K562 (cell line): ENCODE measurements around the gene DCST1. TPM values are rescaled to one million over a fixed set of nuclear protein-coding genes. Genes with fewer than 3 reads are reported as not detected.

ENCODE experiments used
- HDAC6 ChIP-seq: IDR thresholded peaks from 2 replicates; pipeline ENCODE4 v1.6.1; 2012; ENCODE audit warnings: low read depth, mild to moderate bottlenecking, control low read depth, inconsistent platforms, low read length, moderate library complexity
- HDGF ChIP-seq: fragments of 450-650 bp; IDR thresholded peaks from 2 replicates; pipeline ENCODE4 v1.6.1; 2016
- NR1H2 ChIP-seq: sonication (generic); formaldehyde crosslinking; IDR thresholded peaks from 2 replicates; pipeline ENCODE4 v1.4.0; 2020; ENCODE audit warnings: mild to moderate bottlenecking, missing genetic modification reagents
- POLR2G ChIP-seq: fragments of 200-400 bp; formaldehyde crosslinking; IDR thresholded peaks from 2 replicates; pipeline ENCODE4 v1.6.1; 2017; ENCODE audit warnings: low read depth, mild to moderate bottlenecking, antibody characterized with exemption, low read length, moderate library complexity
- PPARD ChIP-seq: fragments of 250-450 bp; sonication (Bioruptor Pico); IDR thresholded peaks from 2 replicates; pipeline ENCODE4 v1.8.0; 2022; ENCODE audit warnings: inconsistent platforms, mild to moderate bottlenecking, moderate library complexity
- PRPF4 ChIP-seq: fragments of 200-400 bp; formaldehyde crosslinking; IDR thresholded peaks from one replicate; pipeline ENCODE4 v1.6.1; 2017; ENCODE audit warnings: low read length, low read depth, mild to moderate bottlenecking; ENCODE audit not compliant: insufficient read depth, poor library complexity, severe bottlenecking
- STAG1 ChIP-seq: sonication (generic); formaldehyde crosslinking; IDR thresholded peaks from 2 replicates; pipeline ENCODE4 v1.5.0; 2020; ENCODE audit warnings: missing genetic modification reagents, borderline replicate concordance
- ZFP1 ChIP-seq: fragments of 450-650 bp; formaldehyde crosslinking; IDR thresholded peaks from 2 replicates; pipeline ENCODE4 v1.4.0; 2020; ENCODE audit warnings: mild to moderate bottlenecking, mixed read lengths
- ZKSCAN3 ChIP-seq: fragments of 250-450 bp; sonication (Bioruptor Pico); IDR thresholded peaks from 2 replicates; pipeline ENCODE4 v1.4.0; 2020
- ZNF77 ChIP-seq: fragments of 250-450 bp; sonication (Bioruptor Pico); IDR thresholded peaks from 2 replicates; pipeline ENCODE4 v1.5.0; 2020
- ZNF780A ChIP-seq: fragments of 250-450 bp; sonication (Bioruptor Pico); IDR thresholded peaks from 2 replicates; pipeline ENCODE4 v1.5.0; 2021; ENCODE audit warnings: mild to moderate bottlenecking
- polyA plus RNA-seq, 8 experiments: library from polyadenylated mRNA; depleted of rRNA in 4 of 8; stranded (reverse) in 5 of 8; unstranded in 3 of 8; fragments of >200 nt; fragmentation: Nextera tagmentation in 2 of 8; fragmentation: Illumina TruSeq in 1 of 8; extraction: Ambion mirVana in 2 of 8; extraction: Trizol in 1 of 8; gene quantifications; 2 replicates each; pipeline versions ENCODE4 v1.2.1 to v1.2.3, GENCODE V29; 2011 to 2014; ENCODE audit warnings: inconsistent platforms in 1 of 8, missing spikeins in 1 of 8
- total RNA-seq, 7 experiments: library from RNA; depleted of rRNA in 6 of 7; stranded (reverse); fragments of >200 nt in 6 of 7; fragmentation: Illumina TruSeq in 2 of 7; extraction: Trizol in 2 of 7; gene quantifications; 2 replicates each; pipeline versions ENCODE4 v1.2.1 to v1.2.3, GENCODE V29; 2011 to 2021; ENCODE audit warnings: low replicate concordance in 1 of 7
- TF ChIP-seq, protein P1 (sequence below), 2 experiments: fragments of 450-650 bp; formaldehyde crosslinking in 1 of 2; IDR thresholded peaks; 2 replicates each; pipeline versions ENCODE4 v1.4.0 to v1.6.1; 2014 to 2020; ENCODE audit warnings: mild to moderate bottlenecking in 2 of 2, borderline replicate concordance in 1 of 2, low read depth in 1 of 2
- TF ChIP-seq, protein P2 (sequence below): fragments of 250-450 bp; sonication (Bioruptor Pico); IDR thresholded peaks from 2 replicates; pipeline ENCODE4 v1.8.0; 2022; ENCODE audit warnings: moderate library complexity, mild to moderate bottlenecking, inconsistent platforms
- TF ChIP-seq, protein P3 (sequence below): fragments of 450-650 bp; IDR thresholded peaks from 2 replicates; pipeline ENCODE4 v1.6.1; 2018; ENCODE audit warnings: mild to moderate bottlenecking, low read depth; ENCODE audit not compliant: partially characterized antibody

The DCST1 gene
- total and polyA plus RNA-seq, 9 of the 15 experiments (the other 6 are each of a cell fraction or from before 2014, with no cell fraction given): not detected

DNA sequence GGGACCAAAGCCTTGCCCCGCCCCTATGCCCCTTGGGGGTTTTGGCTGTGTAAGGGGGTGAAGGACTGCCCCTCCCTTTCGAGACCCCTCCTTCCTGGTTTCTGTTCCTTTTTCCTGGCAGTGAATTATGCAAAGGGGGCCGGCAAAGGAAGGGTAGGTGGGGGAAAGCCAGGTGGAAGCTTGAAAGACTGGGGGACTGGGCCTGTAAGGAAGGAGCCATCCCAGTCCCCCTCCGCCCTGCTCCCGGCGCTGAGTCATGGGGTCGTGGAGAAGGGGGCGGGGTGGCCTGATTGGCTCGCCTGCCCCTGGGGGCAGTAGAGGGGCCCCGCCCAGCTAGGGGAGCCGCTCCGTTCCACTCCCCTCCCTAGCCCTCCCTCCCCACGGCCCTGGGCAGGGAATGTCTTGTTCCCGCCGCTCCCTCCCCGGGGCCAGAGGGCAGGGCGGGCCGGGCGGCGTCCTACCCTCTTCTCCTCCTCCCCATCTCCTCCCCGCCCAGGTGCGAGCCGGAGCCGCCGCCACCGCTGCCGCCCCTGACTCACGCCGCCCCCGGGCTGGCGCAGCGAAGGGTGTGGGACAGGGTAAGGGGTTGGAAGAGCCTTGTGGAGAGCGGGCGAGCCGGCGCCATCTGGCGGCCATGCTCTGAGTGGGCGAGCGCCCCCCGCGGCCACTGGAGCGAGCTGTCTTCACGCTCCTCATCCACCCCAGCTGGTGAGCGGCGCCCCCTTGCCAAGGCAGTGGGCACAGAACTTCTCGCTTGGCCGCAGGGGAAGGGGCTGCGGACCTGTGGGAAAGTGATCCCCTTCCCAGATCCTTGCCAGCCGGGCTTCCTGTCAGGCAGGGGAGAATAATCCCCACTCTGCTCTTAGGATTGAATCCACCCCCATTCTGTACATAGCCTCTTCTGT lies 16.3 kb upstream of the DCST1 start (continued):
- TF ChIP-seq, protein P1, sequence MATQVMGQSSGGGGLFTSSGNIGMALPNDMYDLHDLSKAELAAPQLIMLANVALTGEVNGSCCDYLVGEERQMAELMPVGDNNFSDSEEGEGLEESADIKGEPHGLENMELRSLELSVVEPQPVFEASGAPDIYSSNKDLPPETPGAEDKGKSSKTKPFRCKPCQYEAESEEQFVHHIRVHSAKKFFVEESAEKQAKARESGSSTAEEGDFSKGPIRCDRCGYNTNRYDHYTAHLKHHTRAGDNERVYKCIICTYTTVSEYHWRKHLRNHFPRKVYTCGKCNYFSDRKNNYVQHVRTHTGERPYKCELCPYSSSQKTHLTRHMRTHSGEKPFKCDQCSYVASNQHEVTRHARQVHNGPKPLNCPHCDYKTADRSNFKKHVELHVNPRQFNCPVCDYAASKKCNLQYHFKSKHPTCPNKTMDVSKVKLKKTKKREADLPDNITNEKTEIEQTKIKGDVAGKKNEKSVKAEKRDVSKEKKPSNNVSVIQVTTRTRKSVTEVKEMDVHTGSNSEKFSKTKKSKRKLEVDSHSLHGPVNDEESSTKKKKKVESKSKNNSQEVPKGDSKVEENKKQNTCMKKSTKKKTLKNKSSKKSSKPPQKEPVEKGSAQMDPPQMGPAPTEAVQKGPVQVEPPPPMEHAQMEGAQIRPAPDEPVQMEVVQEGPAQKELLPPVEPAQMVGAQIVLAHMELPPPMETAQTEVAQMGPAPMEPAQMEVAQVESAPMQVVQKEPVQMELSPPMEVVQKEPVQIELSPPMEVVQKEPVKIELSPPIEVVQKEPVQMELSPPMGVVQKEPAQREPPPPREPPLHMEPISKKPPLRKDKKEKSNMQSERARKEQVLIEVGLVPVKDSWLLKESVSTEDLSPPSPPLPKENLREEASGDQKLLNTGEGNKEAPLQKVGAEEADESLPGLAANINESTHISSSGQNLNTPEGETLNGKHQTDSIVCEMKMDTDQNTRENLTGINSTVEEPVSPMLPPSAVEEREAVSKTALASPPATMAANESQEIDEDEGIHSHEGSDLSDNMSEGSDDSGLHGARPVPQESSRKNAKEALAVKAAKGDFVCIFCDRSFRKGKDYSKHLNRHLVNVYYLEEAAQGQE (IDR thresholded peaks at IDR 0.05; ENCODE audit: borderline replicate concordance): peak; percentile 91
- TF ChIP-seq, protein P1 (CRISPR knock-in tag; IDR thresholded peaks at IDR 0.05; ENCODE audit: low read depth): peak; percentile 33; the same call in 1 of the 2 replicates
- TF ChIP-seq HDAC6 (no peak), HDGF (0 out of 2 replicates have a peak, but pooled peaks have one; percentile 41), STAG1 (CRISPR knock-in tag) (no peak), PRPF4 (no peak), POLR2G (peak; percentile 87), PPARD (CRISPR knock-in tag) (no peak), ZNF77 (no peak), NR1H2 (CRISPR knock-in tag) (no peak; the same call in 1 of the 2 replicates), ZNF780A (CRISPR knock-in tag) (no peak), ZFP1 (CRISPR knock-in tag) (no peak), ZKSCAN3 (CRISPR knock-in tag) (no peak)
- TF ChIP-seq, protein P2, sequence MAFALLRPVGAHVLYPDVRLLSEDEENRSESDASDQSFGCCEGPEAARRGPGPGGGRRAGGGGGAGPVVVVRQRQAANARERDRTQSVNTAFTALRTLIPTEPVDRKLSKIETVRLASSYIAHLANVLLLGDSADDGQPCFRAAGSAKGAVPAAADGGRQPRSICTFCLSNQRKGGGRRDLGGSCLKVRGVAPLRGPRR (CRISPR knock-in tag): no peak
- TF ChIP-seq, protein P3, sequence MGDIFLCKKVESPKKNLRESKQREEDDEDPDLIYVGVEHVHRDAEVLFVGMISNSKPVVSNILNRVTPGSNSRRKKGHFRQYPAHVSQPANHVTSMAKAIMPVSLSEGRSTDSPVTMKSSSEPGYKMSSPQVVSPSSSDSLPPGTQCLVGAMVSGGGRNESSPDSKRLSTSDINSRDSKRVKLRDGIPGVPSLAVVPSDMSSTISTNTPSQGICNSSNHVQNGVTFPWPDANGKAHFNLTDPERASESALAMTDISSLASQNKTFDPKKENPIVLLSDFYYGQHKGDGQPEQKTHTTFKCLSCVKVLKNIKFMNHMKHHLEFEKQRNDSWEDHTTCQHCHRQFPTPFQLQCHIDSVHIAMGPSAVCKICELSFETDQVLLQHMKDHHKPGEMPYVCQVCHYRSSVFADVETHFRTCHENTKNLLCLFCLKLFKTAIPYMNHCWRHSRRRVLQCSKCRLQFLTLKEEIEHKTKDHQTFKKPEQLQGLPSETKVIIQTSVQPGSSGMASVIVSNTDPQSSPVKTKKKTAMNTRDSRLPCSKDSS: no peak
